Subcutaneous abdominal adipose tissue (tissue), 5 donors: Measurements from ENCODE around the gene CA5A.
"Not testable (repeated sequence)": the region's sequence is repeated elsewhere in the genome, so short reads cannot be mapped to it uniquely, and the experiment has no call there.

Source experiments
- H3K27ac ChIP-seq: one replicate; pipeline ENCODE4 v1.7.0; 2013; ENCODE audit warnings: low read depth, mild to moderate bottlenecking, inconsistent platforms, low read length, moderate library complexity
- H3K27me3 ChIP-seq, 5 donors: one replicate each; pipeline ENCODE4 v1.7.0; 2013; ENCODE audit warnings: low read length in 5 of 5, inconsistent platforms in 1 of 5; ENCODE audit not compliant: control insufficient read depth in 5 of 5, insufficient read depth in 4 of 5
- H3K36me3 ChIP-seq, 5 donors: one replicate each; pipeline ENCODE4 v1.7.0; 2013; ENCODE audit warnings: low read length in 5 of 5; ENCODE audit not compliant: control insufficient read depth in 5 of 5, insufficient read depth in 5 of 5
- H3K4me1 ChIP-seq, 5 donors: one replicate each; pipeline ENCODE4 v1.7.0; 2013; ENCODE audit warnings: low read length in 5 of 5, mild to moderate bottlenecking in 3 of 5, moderate library complexity in 1 of 5; ENCODE audit not compliant: control insufficient read depth in 5 of 5, insufficient read depth in 5 of 5
- H3K4me3 ChIP-seq, 5 donors: one replicate each; pipeline ENCODE4 v1.7.0; 2013; ENCODE audit warnings: low read length in 5 of 5, low read depth in 1 of 5
- H3K9ac ChIP-seq, 5 donors: one replicate each; pipeline ENCODE4 v1.7.0; 2013; ENCODE audit warnings: low read length in 5 of 5, mild to moderate bottlenecking in 4 of 5, moderate library complexity in 3 of 5
- H3K9me3 ChIP-seq, 5 donors: one replicate each; pipeline ENCODE4 v1.7.0; 2013; ENCODE audit warnings: low read length in 5 of 5; ENCODE audit not compliant: control insufficient read depth in 5 of 5
- donor health status: healthy.
- donor health status: healthy.
- donor health status: healthy.
- donor health status: healthy.
- donor health status: healthy.

The CA5A gene

DNA sequence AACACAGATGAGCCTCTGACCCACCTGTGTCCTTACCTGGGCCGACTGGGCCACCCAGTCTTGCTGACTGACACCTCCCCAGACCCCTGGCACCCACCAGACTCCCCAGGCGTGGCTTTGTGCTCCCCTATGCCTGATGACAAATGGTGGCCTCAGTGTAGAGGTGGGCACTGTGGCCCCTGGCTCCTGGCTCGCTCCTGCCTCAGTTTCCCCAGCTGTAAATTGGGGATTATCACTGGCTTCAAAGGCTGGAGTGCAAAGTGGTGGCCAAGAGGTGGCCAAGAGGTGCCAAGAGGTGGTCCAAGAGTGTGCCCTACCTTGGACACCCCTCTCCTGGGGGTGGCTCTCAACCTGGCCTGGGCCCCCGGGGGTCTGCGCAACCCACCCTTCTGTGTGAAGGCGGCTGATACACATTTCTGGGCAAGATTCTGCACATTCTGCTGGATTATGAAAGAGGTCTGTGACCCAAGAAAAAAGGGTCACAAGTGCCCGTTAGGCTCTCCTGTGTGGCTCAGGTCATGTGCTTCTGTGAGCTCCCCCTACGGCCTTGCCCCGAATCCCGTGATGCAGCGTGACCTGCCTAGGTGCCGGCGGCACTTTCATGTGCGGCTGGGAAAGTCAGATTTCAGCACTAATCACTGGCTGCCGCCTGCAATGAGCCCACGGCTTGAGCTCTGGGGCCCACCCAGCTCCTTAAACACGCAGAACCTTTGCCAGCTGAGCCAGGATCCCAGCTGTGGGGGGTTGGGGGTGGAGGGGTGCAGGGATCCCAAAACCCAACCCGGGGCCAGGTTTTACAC lies 74.8 kb downstream of the CA5A start:
- H3K4me3 ChIP-seq, H3K9ac ChIP-seq, H3K9me3 ChIP-seq, H3K4me1 ChIP-seq, H3K27me3 ChIP-seq, H3K36me3 ChIP-seq, H3K27ac ChIP-seq: not testable (repeated sequence)

DNA sequence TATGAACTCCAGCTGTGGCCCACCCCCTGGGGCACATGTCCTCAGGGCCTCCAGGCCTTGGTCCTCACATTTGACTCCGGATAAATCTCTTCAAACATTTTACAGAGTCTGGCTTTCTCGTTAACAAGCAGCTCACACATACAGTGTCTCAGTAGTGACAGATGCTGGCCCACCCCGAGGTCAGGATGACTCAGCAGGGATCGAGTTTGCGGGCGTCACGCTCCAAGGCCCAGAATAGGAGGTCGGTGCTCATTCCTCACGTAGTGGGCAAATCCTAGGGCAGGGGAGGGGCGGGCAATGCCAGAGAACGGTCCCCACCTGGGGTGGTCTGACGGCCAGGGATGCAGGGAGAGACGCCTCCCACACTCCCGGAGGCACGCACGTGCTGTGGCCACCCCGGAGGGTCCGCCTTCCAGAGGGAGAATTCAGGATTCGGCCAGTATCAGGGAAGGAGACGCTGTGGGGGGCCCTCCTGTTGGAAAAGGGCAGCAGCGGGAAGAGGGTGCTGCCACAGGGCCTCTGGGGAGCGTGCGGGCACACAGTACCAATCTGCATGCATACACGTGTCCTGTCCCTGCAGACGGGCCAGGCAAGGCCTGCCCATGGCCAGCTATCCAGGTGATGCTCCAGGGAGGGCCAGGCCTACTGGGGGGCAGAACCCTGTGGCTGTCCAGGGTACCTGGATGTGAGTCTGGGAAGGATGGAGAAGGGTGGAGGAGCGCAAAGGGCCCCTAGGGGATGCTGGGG lies 75.6 kb downstream of the CA5A start:
- Histone ChIP-seq H3K9me3 (no peaks in the 10 kb centered on the region), H3K4me3 (no peak overlapping the region), H3K4me1 (peaks cover 0 to 5% (median 0%) of the 10 kb centered on the region in 5 donors), H3K27me3 (no peaks in the 10 kb centered on the region), H3K27ac (no peak overlapping the region), H3K36me3 (no peaks in the 10 kb centered on the region), H3K9ac (no peak overlapping the region)

DNA sequence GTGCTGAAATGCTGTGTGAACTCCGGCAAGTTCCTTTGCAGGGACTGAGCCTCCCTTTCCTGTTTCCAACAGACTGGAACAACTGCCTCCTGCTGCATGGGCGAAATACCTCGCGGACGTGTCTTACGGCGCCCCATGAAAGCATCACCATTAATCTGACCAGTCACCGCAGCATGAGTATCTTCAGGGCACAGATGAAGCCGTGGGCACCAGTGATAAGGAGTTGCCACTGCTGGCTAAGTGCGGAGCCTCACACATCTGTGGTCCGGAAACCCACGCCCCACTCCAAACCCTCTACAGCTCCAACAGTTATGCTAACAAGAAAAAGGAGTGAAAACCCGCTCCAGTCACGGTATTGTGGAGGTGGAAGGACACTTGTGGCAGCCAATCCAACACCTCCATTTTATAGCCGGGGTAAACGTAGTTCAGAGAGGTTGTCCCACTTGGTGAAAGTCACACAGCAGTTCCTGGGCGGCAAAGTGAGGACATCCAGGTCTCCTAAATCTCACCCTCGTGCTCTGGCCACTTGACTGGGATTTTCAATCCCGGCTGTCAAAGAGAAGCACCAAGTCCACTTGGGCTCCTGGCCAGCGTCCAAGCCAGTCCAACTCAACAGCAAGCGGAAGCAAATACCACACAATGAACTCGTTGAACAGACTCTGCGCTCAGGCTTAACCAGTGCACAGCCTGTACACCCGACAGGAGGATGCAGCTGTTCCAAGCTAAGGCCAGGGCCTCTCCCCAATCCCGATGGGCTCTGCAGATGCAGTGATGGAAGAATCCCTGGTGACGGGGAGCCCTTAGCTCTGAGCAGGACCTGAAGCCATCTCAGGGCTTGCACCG lies 78.0 kb downstream of the CA5A start:
- H3K36me3 ChIP-seq, H3K9me3 ChIP-seq, H3K27me3 ChIP-seq, H3K9ac ChIP-seq, H3K27ac ChIP-seq, H3K4me3 ChIP-seq: not testable (repeated sequence)
- peaks cover under 1 to 11% (median 5%) of the 10 kb centered on the region in 5 donors for H3K4me1 ChIP-seq

DNA sequence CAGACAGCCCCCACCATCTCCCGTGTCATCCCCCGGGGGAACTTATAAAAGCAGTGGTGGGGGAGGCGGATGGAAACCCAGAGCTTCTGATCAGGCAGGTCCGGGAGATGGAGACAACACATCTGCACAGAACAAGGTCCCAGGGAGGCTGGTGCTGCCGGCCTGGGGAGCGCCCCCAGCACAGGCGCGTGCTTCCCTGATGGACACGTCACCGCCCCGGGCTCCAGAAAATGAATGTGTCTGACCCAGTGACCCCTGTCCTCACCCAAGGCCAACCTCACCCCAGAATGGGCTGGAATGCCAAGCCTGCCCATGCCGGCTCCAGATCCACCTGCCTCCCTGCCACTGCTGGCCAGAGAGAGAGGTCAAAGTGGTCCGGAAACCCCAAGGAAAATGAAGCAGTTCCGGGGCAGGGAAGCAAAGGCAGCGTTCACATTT lies 79.5 kb downstream of the CA5A start:
- Histone ChIP-seq H3K4me3 (peak overlapping the region in 1 of 5 donors; percentile 26), H3K27me3 (no peaks in the 10 kb centered on the region), H3K4me1 (peaks cover 5 to 19% (median 13%) of the 10 kb centered on the region in 5 donors), H3K9me3 (no peaks in the 10 kb centered on the region), H3K9ac (no peak overlapping the region), H3K27ac (no peak overlapping the region), H3K36me3 (no peaks in the 10 kb centered on the region)

DNA sequence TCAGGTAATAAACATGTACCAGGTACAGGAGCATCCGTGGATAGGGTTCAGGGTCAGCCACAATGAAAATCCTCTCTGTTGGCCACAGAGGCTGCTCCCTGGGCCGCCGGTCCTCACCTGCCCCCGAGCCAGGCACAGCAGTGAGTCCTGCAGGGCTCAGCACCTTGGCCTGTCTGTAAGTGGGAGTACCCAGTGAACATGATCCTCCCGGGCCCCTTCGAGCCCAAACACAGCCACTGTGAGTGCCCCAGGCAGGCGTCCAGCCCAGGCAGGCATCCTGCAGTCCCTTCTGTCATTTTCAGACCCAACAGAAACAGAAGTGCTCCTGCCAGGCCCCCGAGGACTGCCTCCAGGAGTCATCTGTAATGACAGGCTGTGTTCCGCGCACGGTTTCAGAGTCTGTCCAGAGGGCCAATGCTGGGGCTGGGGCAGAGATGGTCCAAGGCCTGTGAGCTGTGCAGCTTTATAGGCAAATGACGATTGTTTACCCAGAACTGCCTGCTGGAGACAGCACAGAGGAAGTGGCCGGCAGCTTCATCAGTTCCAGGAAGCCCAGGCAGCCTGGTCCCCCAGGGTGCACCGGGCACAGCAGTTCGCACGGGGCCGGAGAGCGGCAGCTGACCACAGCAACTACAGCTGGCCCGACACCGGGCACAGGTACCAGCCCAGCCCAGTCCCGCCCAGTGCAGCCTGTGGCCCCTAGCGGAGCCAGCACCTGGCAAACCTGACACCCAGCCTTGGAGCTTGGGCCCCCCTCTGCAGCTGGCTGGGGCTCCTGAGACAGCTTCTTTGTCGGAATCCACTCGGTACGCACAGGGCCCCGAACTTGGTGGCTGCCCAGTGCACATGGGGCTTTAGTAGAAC lies 80.2 kb downstream of the CA5A start:
- no peak overlapping the region for H3K27ac ChIP-seq
- H3K36me3 ChIP-seq, result no peaks in the 10 kb centered on the region
- peaks cover 5 to 19% (median 13%) of the 10 kb centered on the region in 5 donors for H3K4me1 ChIP-seq
- H3K9me3 ChIP-seq, result no peaks in the 10 kb centered on the region
- H3K9ac ChIP-seq, result no peak overlapping the region
- H3K27me3 ChIP-seq, result no peaks in the 10 kb centered on the region
- peak overlapping the region in 1 of 5 donors; percentile 26 for H3K4me3 ChIP-seq

DNA sequence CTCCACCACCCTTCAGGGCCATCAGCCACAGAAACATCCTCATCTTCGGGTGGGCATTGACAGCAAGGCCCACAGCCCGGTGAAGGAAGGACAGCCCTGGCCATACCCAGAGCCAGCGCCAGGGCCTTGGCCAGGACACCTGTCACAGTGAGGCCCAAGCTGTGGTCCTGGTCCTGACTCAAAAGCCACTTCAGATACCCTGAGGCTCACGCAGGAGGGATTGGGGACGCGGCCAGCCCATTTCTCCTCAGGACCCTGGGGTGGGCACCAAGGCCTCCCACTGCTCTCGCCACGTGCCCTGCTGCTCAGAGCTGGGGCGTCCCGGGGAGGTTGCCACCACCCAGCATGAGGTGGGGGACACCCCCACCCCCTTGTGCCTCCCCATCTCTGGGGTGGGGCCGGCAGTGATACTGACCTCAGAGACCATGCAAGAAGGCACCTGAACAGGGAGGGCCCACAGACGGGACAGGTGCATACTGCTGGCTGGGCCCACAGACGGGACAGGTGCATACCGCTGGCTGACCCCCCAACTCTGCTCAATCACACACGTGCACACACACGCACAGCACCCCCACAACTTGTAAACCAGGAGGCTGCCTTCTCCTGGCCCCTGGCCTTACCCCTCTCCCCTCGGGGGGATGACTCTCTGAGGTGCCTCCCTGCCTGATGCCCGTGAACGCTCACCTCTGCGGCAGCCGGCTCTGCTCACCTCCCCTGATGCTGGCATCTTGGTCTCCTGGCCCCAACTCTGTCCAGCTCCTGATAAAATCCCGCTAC lies 81.2 kb downstream of the CA5A start:
- peaks cover 0 to 3% (median 0%) of the 10 kb centered on the region in 5 donors for H3K27me3 ChIP-seq
- H3K27ac ChIP-seq, result no peak overlapping the region
- H3K9me3 ChIP-seq, result no peaks in the 10 kb centered on the region
- H3K9ac ChIP-seq, result no peak overlapping the region
- H3K36me3 ChIP-seq, result no peaks in the 10 kb centered on the region
- H3K4me3 ChIP-seq, result no peak overlapping the region
- H3K4me1 ChIP-seq, result peaks cover 5 to 23% (median 15%) of the 10 kb centered on the region in 5 donors

DNA sequence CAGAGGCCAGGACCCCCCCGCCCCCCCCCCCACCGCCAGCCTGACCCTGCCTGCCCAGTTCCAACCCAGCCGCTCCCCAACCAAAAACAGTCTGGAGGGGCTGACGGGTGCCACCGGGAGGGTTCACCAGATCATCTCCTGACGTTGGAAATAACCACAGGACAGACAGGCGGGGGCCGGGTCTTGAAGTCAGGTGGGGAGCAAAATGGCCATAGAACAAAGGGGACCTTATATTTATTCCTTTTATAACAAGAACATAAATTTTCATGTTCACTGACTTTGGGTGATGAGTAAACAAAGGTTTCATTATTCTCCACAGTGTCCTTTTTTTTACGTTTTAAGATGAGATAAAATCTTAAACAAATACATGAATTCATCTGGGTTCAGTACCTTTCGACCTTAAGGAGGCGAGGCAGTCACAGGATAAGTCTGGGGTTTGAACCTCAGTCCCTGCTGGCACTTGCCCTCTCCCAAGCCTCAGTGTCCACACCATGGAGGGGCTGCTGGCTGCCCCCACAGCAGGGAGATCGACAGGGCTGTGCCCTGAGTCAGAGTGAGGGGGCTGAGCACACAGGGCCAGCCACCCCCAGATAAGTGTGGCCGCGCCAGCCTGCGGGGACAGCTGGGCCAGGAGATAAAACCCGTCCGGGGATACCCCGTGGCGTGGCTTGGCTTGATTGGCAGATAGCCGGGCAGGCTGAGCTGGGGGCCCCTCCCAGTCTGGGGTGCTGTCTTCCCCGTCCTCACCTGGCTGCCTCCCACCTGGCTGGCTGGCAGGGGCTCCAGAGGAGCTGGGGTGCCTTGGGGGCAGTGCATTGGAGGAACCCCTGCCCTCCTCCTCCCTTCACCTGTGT lies 82.0 kb downstream of the CA5A start:
- peaks cover 5 to 31% (median 23%) of the 10 kb centered on the region in 5 donors for H3K4me1 ChIP-seq
- H3K27me3 ChIP-seq, result peaks cover 0 to 3% (median 0%) of the 10 kb centered on the region in 5 donors
- no peak overlapping the region for H3K4me3 ChIP-seq
- no peaks in the 10 kb centered on the region for H3K36me3 ChIP-seq
- no peaks in the 10 kb centered on the region for H3K9me3 ChIP-seq
- H3K27ac ChIP-seq, result no peak overlapping the region
- H3K9ac ChIP-seq, result no peak overlapping the region

DNA sequence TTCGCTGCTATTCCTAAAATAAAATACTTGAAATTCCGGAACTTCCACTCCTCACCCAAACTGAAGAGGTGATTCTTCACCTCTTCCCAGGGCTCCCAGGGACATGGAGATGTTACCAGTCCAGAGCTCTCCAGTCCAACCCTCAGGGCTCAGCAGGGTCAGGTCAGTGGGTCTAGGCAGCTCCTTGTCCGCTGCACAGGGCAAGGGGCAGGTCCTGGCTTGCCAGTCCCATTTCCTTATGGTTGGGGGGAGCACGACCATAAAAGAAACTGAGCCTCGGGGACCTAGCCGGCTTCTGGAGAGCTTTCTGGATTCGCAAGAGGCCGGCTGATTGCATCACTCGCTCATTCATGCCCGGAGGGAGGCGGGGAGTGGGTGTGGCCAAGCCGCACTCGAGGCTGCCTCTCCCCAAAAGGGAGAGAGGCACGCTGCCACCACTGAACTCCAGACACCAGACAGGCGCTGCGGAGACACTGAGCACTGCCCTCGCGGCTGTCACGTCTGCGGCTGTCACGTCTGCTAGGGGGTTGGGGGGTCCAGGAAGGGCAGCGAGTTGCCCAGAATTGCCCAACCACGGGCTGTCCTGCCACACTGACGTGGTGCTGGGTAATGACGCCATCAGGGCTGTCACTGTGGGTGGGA lies 82.8 kb downstream of the CA5A start:
- Histone ChIP-seq H3K9ac (peak overlapping the region in 1 of 5 donors; percentile 60), H3K27ac (peak overlapping the region; percentile 30), H3K4me3 (peak overlapping the region; percentile 33 to 60 (median 50)), H3K9me3 (no peaks in the 10 kb centered on the region), H3K27me3 (peaks cover 0 to 3% (median 0%) of the 10 kb centered on the region in 5 donors), H3K4me1 (peaks cover 5 to 38% (median 31%) of the 10 kb centered on the region in 5 donors), H3K36me3 (no peaks in the 10 kb centered on the region)
